Neuronal stem cell (in vitro differentiated cells): Measurements from ENCODE around the gene DCST1.

Experiments
- DNase-seq: peaks from one replicate; pipeline ENCODE4 v3.0.0-alpha.2; 2013; ENCODE audit warnings: low spot score
- H2AFZ ChIP-seq: one replicate; pipeline ENCODE4 v1.6.1; 2013; ENCODE audit warnings: mild to moderate bottlenecking, low read length, inconsistent platforms
- H2AK5ac ChIP-seq: 2 replicates; pipeline ENCODE4 v1.6.1; 2013; ENCODE audit warnings: low read depth, mild to moderate bottlenecking, inconsistent platforms, low read length, moderate library complexity, mixed read lengths
- H2BK120ac ChIP-seq: 2 replicates; pipeline ENCODE4 v1.6.1; 2013; ENCODE audit warnings: low read depth, mild to moderate bottlenecking, inconsistent platforms, low read length, moderate library complexity, mixed read lengths
- H2BK12ac ChIP-seq: one replicate; pipeline ENCODE4 v1.6.1; 2013; ENCODE audit warnings: low read length, inconsistent platforms
- H2BK15ac ChIP-seq: 2 replicates; pipeline ENCODE4 v1.6.1; 2013; ENCODE audit warnings: mild to moderate bottlenecking, low read length, inconsistent platforms, mixed read lengths
- H2BK5ac ChIP-seq: one replicate; pipeline ENCODE4 v1.6.1; 2013; ENCODE audit warnings: inconsistent platforms, mild to moderate bottlenecking, low read length, moderate library complexity
- H3K14ac ChIP-seq: one replicate; pipeline ENCODE4 v1.6.1; 2013; ENCODE audit warnings: low read length, inconsistent platforms
- H3K18ac ChIP-seq: 2 replicates; pipeline ENCODE4 v1.6.1; 2013; ENCODE audit warnings: low read length, inconsistent platforms
- H3K23ac ChIP-seq: 2 replicates; pipeline ENCODE4 v1.6.1; 2013; ENCODE audit warnings: low read depth, mild to moderate bottlenecking, mixed read lengths, low read length, inconsistent platforms; ENCODE audit not compliant: poor library complexity
- H3K27ac ChIP-seq: replicated peaks from 3 replicates; pipeline ENCODE4 v1.5.1; 2013; ENCODE audit warnings: low read length, inconsistent platforms
- H3K27me3 ChIP-seq, 3 experiments: 2 replicates each; pipeline ENCODE4 v1.6.1; 2013; ENCODE audit warnings: low read length in 3 of 3, mild to moderate bottlenecking in 2 of 3, inconsistent platforms in 1 of 3, low read depth in 1 of 3, mixed read lengths in 1 of 3, moderate library complexity in 1 of 3; ENCODE audit not compliant: control insufficient read depth in 3 of 3, insufficient read depth in 3 of 3
- H3K36me3 ChIP-seq, 2 donors: replicated peaks in 1 of 2; 2 replicates each; pipeline ENCODE4 v1.6.1; 2013; ENCODE audit warnings: low read length in 2 of 2; ENCODE audit not compliant: control insufficient read depth in 2 of 2, insufficient read depth in 2 of 2
- H3K4ac ChIP-seq: 2 replicates; pipeline ENCODE4 v1.6.1; 2013; ENCODE audit warnings: inconsistent platforms, mild to moderate bottlenecking, low read length, moderate library complexity
- H3K4me1 ChIP-seq, 2 donors: 1 replicate in 1 of 2; 2 replicates in 1 of 2; pipeline ENCODE4 v1.6.1; 2013; ENCODE audit warnings: low read length in 2 of 2, low read depth in 1 of 2; ENCODE audit not compliant: control insufficient read depth in 2 of 2, insufficient read depth in 1 of 2
- H3K4me2 ChIP-seq: one replicate; pipeline ENCODE4 v1.6.1; 2013; ENCODE audit warnings: mild to moderate bottlenecking, low read length, inconsistent platforms; ENCODE audit not compliant: insufficient read depth, poor library complexity, severe bottlenecking
- H3K4me3 ChIP-seq, 2 donors: 2 replicates each; pipeline ENCODE4 v1.5.1; 2013; ENCODE audit warnings: low read length in 2 of 2, mild to moderate bottlenecking in 2 of 2, inconsistent platforms in 1 of 2, moderate library complexity in 1 of 2
- H3K79me1 ChIP-seq: one replicate; pipeline ENCODE4 v1.6.1; 2013; ENCODE audit warnings: low read depth, mild to moderate bottlenecking, inconsistent platforms, low read length, moderate library complexity
- H3K9ac ChIP-seq: one replicate; pipeline ENCODE4 v1.6.1; 2013; ENCODE audit warnings: mild to moderate bottlenecking, low read depth, low read length, inconsistent platforms; ENCODE audit not compliant: poor library complexity
- H3K9me3 ChIP-seq, 2 donors: replicated peaks in 1 of 2; 2 replicates each; pipeline versions ENCODE3 to v1.6.1; 2013; ENCODE audit warnings: low read length in 2 of 2, mild to moderate bottlenecking in 2 of 2, inconsistent platforms in 1 of 2, low read depth in 1 of 2, mixed read lengths in 1 of 2, moderate library complexity in 1 of 2; ENCODE audit not compliant: control insufficient read depth in 2 of 2, insufficient read depth in 1 of 2
- H4K8ac ChIP-seq: one replicate; pipeline ENCODE4 v1.6.1; 2013; ENCODE audit warnings: low read depth, mild to moderate bottlenecking, inconsistent platforms, low read length, moderate library complexity
- H4K91ac ChIP-seq: one replicate; pipeline ENCODE4 v1.6.1; 2013; ENCODE audit warnings: low read length, low read depth, mild to moderate bottlenecking, inconsistent platforms; ENCODE audit not compliant: poor library complexity
- WGBS, 2 donors: extraction: QIAGEN DNeasy Blood & Tissue Kit; methylation state at CpG; one replicate each; pipeline ENCODE4 v1.1.7; 2013; ENCODE audit warnings: missing lambda C conversion rate in 2 of 2, mixed read lengths in 1 of 2; ENCODE audit not compliant: insufficient read length in 2 of 2, insufficient replicate concordance in 1 of 2; ENCODE audit errors: extremely low coverage in 2 of 2; 5-methylcytosine and 5-hydroxymethylcytosine counted together

DCST1 gene

GRCh38 chr1:155015527-155016230 is 17.9 kb upstream of the DCST1 start:
- H3K4ac ChIP-seq: no peak overlapping the region
- no peaks in the 10 kb centered on the region for H3K27me3 ChIP-seq
- H3K14ac ChIP-seq: no peak overlapping the region
- H3K27ac ChIP-seq: no peak overlapping the region
- H4K91ac ChIP-seq: peak overlapping the region; percentile 73
- no peak overlapping the region for H3K4me2 ChIP-seq
- H3K36me3 ChIP-seq: peaks cover 14% of the 10 kb centered on the region in 2 donors
- no CpG with 5 or more reads among the region's 16 CpGs for WGBS, 2 donors
- H2BK120ac ChIP-seq: peak overlapping the region; percentile 77
- no peak overlapping the region for H2BK12ac ChIP-seq
- no peak overlapping the region for H3K18ac ChIP-seq
- H3K23ac ChIP-seq: peak overlapping the region; percentile 52
- no peak overlapping the region for H3K4me3 ChIP-seq
- H3K9ac ChIP-seq: peak overlapping the region; percentile 33
- no peak overlapping the region for H4K8ac ChIP-seq
- peaks cover 31 to 41% of the 10 kb centered on the region in 2 donors for H3K4me1 ChIP-seq
- peak overlapping the region; percentile 95 for H2BK15ac ChIP-seq
- H3K79me1 ChIP-seq: no peaks in the 10 kb centered on the region
- DNase-seq: no peak
- no peak overlapping the region for H2BK5ac ChIP-seq
- no peaks in the 10 kb centered on the region for H3K9me3 ChIP-seq
- H2AFZ ChIP-seq: no peak overlapping the region
- peak overlapping the region; percentile 99 for H2AK5ac ChIP-seq

GRCh38 chr1:155016231-155016831 is 17.3 kb upstream of the DCST1 start:
- DNase-seq: no peak
- H2AFZ ChIP-seq: no peak overlapping the region
- no peak overlapping the region for H3K4me3 ChIP-seq
- peak overlapping the region; percentile 85 for H3K18ac ChIP-seq
- H4K91ac ChIP-seq: peak overlapping the region; percentile 73
- H3K79me1 ChIP-seq: no peaks in the 10 kb centered on the region
- no peak overlapping the region for H3K4me2 ChIP-seq
- no peaks in the 10 kb centered on the region for H3K27me3 ChIP-seq
- H3K9ac ChIP-seq: peak overlapping the region; percentile 33
- WGBS, 2 donors: no CpG with 5 or more reads among the region's 26 CpGs
- peak overlapping the region; percentile 99 for H2AK5ac ChIP-seq
- peak overlapping the region; percentile 95 for H2BK15ac ChIP-seq
- H3K14ac ChIP-seq: no peak overlapping the region
- H2BK5ac ChIP-seq: peak overlapping the region; percentile 79
- H3K9me3 ChIP-seq: no peaks in the 10 kb centered on the region
- peak overlapping the region; percentile 88 for H3K27ac ChIP-seq
- peak overlapping the region; percentile 77 for H2BK120ac ChIP-seq
- H3K4ac ChIP-seq: peak overlapping the region; percentile 81
- peaks cover 14% of the 10 kb centered on the region in 2 donors for H3K36me3 ChIP-seq
- H4K8ac ChIP-seq: no peak overlapping the region
- H2BK12ac ChIP-seq: no peak overlapping the region
- peaks cover 31 to 37% of the 10 kb centered on the region in 2 donors for H3K4me1 ChIP-seq
- H3K23ac ChIP-seq: peak overlapping the region; percentile 52

GRCh38 chr1:155017041-155017945 is 16.3 kb upstream of the DCST1 start:
- Histone ChIP-seq H3K4ac (no peak overlapping the region), H2AFZ (peak overlapping the region; percentile 91), H3K18ac (peak overlapping the region; percentile 85), H3K23ac (peak overlapping the region; percentile 77), H2BK12ac (peak overlapping the region; percentile 63), H3K4me1 (peaks cover 24 to 30% of the 10 kb centered on the region in 2 donors), H3K27ac (peak overlapping the region; percentile 88), H3K9ac (peak overlapping the region; percentile 86), H3K14ac (no peak overlapping the region), H3K36me3 (peaks cover 14% of the 10 kb centered on the region in 2 donors), H2AK5ac (peak overlapping the region; percentile 99), H2BK5ac (peak overlapping the region; percentile 79), H4K8ac (no peak overlapping the region), H3K9me3 (no peaks in the 10 kb centered on the region), H4K91ac (no peak overlapping the region), H3K79me1 (no peaks in the 10 kb centered on the region), H3K4me2 (peak overlapping the region; percentile 68), H3K4me3 (peak overlapping the region; percentile 28 to 74), H3K27me3 (no peaks in the 10 kb centered on the region), H2BK120ac (no peak overlapping the region), H2BK15ac (no peak overlapping the region)
- DNase-seq: peak; percentile 87
- no CpG with 5 or more reads among the region's 49 CpGs for WGBS, 2 donors
